ENCODE results near the gene SLC39A2.
"Not testable (repeated sequence)": the region's sequence is repeated elsewhere in the genome, so short reads cannot be mapped to it uniquely, and the experiment has no call there.

The SLC39A2 gene

GRCh38 chr14:20997564-20997963 is 1.5 kb upstream of the SLC39A2 start:
- DNase-seq: no peak

GRCh38 chr14:20998139-20998538 is 954 bp upstream of the SLC39A2 start:
- no peak for DNase-seq

- no peak for DNase-seq
These were observed 498 bp downstream of the SLC39A2 start for GRCh38 chr14:20999591-20999990.

GRCh38 chr14:21001218-21001617 is 2.1 kb downstream of the SLC39A2 start:
- DNase-seq: no peak

- DNase-seq: no peak
These were observed 4.8 kb downstream of the SLC39A2 start for GRCh38 chr14:21003788-21004346.

GRCh38 chr14:21009721-21010120 is 10.6 kb downstream of the SLC39A2 start:
- DNase-seq: not testable (repeated sequence)

GRCh38 chr14:21011136-21011535 is 12.0 kb downstream of the SLC39A2 start:
- no peak for DNase-seq

- DNase-seq: peak; percentile 81 to 83
These were observed 15.7 kb downstream of the SLC39A2 start for GRCh38 chr14:21014761-21015190.

- DNase-seq: no peak
These were observed 16.2 kb downstream of the SLC39A2 start for GRCh38 chr14:21015312-21015711.

- no peak for DNase-seq
These were observed 17.5 kb downstream of the SLC39A2 start for GRCh38 chr14:21016413-21017190.

GRCh38 chr14:21017528-21018245 is 18.6 kb downstream of the SLC39A2 start:
- no peak for DNase-seq

- DNase-seq: no peak
These were observed 19.2 kb downstream of the SLC39A2 start for GRCh38 chr14:21018286-21018685.

GRCh38 chr14:21018781-21019180 is 19.7 kb downstream of the SLC39A2 start:
- DNase-seq: no peak

- no peak for DNase-seq
These were observed 20.3 kb downstream of the SLC39A2 start for GRCh38 chr14:21019366-21019765.

- DNase-seq: no peak
These were observed 22.0 kb downstream of the SLC39A2 start for GRCh38 chr14:21020977-21021545.

- DNase-seq: no peak
These were observed 23.6 kb downstream of the SLC39A2 start for GRCh38 chr14:21022686-21023085.

GRCh38 chr14:21023174-21023573 is 24.1 kb downstream of the SLC39A2 start:
- no peak for DNase-seq

GRCh38 chr14:21023817-21024584 is 24.9 kb downstream of the SLC39A2 start:
- DNase-seq: no peak

GRCh38 chr14:21024585-21025370 is 25.7 kb downstream of the SLC39A2 start, which contains the start of gene NDRG2:
TSS of gene NDRG2 (minus strand) at chr14:21025061. CDS start at chr14:21023315, 1,746 bp downstream.
- peak; percentile 62 to 68 for DNase-seq

- DNase-seq: no peak
These were observed 26.5 kb downstream of the SLC39A2 start for GRCh38 chr14:21025371-21026273.
